ENCODE results near the gene PIGT.
A peak's percentile ranks its signal among the peaks of the same experiment; 100 is the strongest.

Gene PIGT

GRCh38 chr20:45427236-45428149 lies 11.6 kb downstream of the PIGT start:
- TF ChIP-seq GATA3 (IDR thresholded peaks at IDR 0.05; ENCODE audit: low read depth, low read length) (peak; percentile 87), GATA2 (IDR thresholded peaks at IDR 0.05; ENCODE audit: low read depth, low read length) (peak; percentile 93)

GRCh38 chr20:45429618-45430017 lies 13.7 kb downstream of the PIGT start:
- TF ChIP-seq GATA2 (IDR thresholded peaks at IDR 0.05; ENCODE audit: low read depth, low read length), result no peak

- TF ChIP-seq GATA3 (IDR thresholded peaks at IDR 0.05; ENCODE audit: low read depth, low read length) (no peak), GATA2 (IDR thresholded peaks at IDR 0.05; ENCODE audit: low read depth, low read length) (no peak)
Measured at GRCh38 chr20:45432294-45432693, 16.4 kb downstream of the PIGT start.

GRCh38 chr20:45433316-45433715 lies 17.4 kb downstream of the PIGT start:
- TF ChIP-seq GATA3 (IDR thresholded peaks at IDR 0.05; ENCODE audit: low read depth, low read length), result no peak
- no peak for TF ChIP-seq GATA2 (IDR thresholded peaks at IDR 0.05; ENCODE audit: low read depth, low read length)

GRCh38 chr20:45433976-45434375 lies 18.0 kb downstream of the PIGT start:
- no peak for TF ChIP-seq GATA2 (IDR thresholded peaks at IDR 0.05; ENCODE audit: low read depth, low read length)
- no peak for TF ChIP-seq GATA3 (IDR thresholded peaks at IDR 0.05; ENCODE audit: low read depth, low read length)

- TF ChIP-seq GATA2 (IDR thresholded peaks at IDR 0.05; ENCODE audit: low read depth, low read length) (no peak; the same call in 1 of the 2 replicates), GATA3 (IDR thresholded peaks at IDR 0.05; ENCODE audit: low read depth, low read length) (no peak)
Measured at GRCh38 chr20:45436732-45437485, 21.0 kb downstream of the PIGT start.

GRCh38 chr20:45440424-45440823 lies 24.5 kb downstream of the PIGT start:
- TF ChIP-seq GATA3 (IDR thresholded peaks at IDR 0.05; ENCODE audit: low read depth, low read length), result no peak
- no peak for TF ChIP-seq GATA2 (IDR thresholded peaks at IDR 0.05; ENCODE audit: low read depth, low read length)

GRCh38 chr20:45440891-45441685 lies 25.1 kb downstream of the PIGT start:
- no peak for TF ChIP-seq GATA3 (IDR thresholded peaks at IDR 0.05; ENCODE audit: low read depth, low read length)
- TF ChIP-seq GATA2 (IDR thresholded peaks at IDR 0.05; ENCODE audit: low read depth, low read length), result no peak

- TF ChIP-seq GATA3 (IDR thresholded peaks at IDR 0.05; ENCODE audit: low read depth, low read length), result no peak
- no peak for TF ChIP-seq GATA2 (IDR thresholded peaks at IDR 0.05; ENCODE audit: low read depth, low read length)
Measured at GRCh38 chr20:45441746-45442145, 25.8 kb downstream of the PIGT start.

GRCh38 chr20:45444050-45444449 lies 28.1 kb downstream of the PIGT start:
- no peak for TF ChIP-seq GATA3 (IDR thresholded peaks at IDR 0.05; ENCODE audit: low read depth, low read length)
- TF ChIP-seq GATA2 (IDR thresholded peaks at IDR 0.05; ENCODE audit: low read depth, low read length), result no peak

GRCh38 chr20:45445805-45446562 lies 30.0 kb downstream of the PIGT start:
- TF ChIP-seq GATA3 (IDR thresholded peaks at IDR 0.05; ENCODE audit: low read depth, low read length) (no peak), GATA2 (IDR thresholded peaks at IDR 0.05; ENCODE audit: low read depth, low read length) (no peak)

GRCh38 chr20:45448270-45448669 lies 32.3 kb downstream of the PIGT start:
- TF ChIP-seq GATA2 (IDR thresholded peaks at IDR 0.05; ENCODE audit: low read depth, low read length), result no peak
- no peak for TF ChIP-seq GATA3 (IDR thresholded peaks at IDR 0.05; ENCODE audit: low read depth, low read length)

GRCh38 chr20:45449528-45449927 lies 33.6 kb downstream of the PIGT start:
- TF ChIP-seq GATA2 (IDR thresholded peaks at IDR 0.05; ENCODE audit: low read depth, low read length) (no peak), GATA3 (IDR thresholded peaks at IDR 0.05; ENCODE audit: low read depth, low read length) (no peak)
